GM12878 (cell line): ENCODE measurements around the gene NHLRC4. TPM values are rescaled to one million over a fixed set of nuclear protein-coding genes. Genes with fewer than 3 reads are reported as not detected.

Source experiments
- ATAC-seq: fragments of 200-7000 bp; cut with Tn5 transposase; 3 replicates; pipeline ENCODE4 v1.9.1; 2020; ENCODE audit warnings: mild to moderate bottlenecking, moderate library complexity
- BruUV-seq: library from RNA; stranded (reverse); fragments of 400-500 nt; replicated peaks from 2 replicates; lab custom pipeline; 2021; lab: Mats Ljungman, UMichigan
- CTCF ChIA-PET: fragments of 300-600 bp; sonication (Branson Sonifier 250); formaldehyde crosslinking; extraction: SDS; loops from one replicate; lab custom pipeline; 2021; ENCODE audit warnings: inconsistent platforms; lab: Yijun Ruan, JAX
- POLR2A ChIA-PET: fragments of 350-600 bp; formaldehyde crosslinking; extraction: SDS; loops from one replicate; lab custom pipeline; 2021; ENCODE audit warnings: inconsistent platforms; lab: Charles Lee
- RAD21 ChIA-PET: fragments of 300-600 bp; sonication (Branson Sonifier 250); formaldehyde crosslinking; loops from one replicate; lab custom pipeline; 2023; ENCODE audit warnings: antibody characterized with exemption; ENCODE audit not compliant: unreplicated experiment; lab: Charles Lee
- SMC1A ChIA-PET: fragments of 300-600 bp; sonication (Branson Sonifier 250); formaldehyde crosslinking; loops from one replicate; lab custom pipeline; 2023; ENCODE audit not compliant: unreplicated experiment, uncharacterized antibody; lab: Charles Lee
- DNase-seq: peaks from one replicate; pipeline ENCODE4 v3.0.0-alpha.2; 2011; ENCODE audit warnings: low read depth, low spot score
- FAIRE-seq: peaks from 3 replicates; lab custom pipeline; 2011; peaks lifted over from hg19 to GRCh38; lab: Jason Lieb, UNC
- H2AFZ ChIP-seq: 2 replicates; pipeline ENCODE4 v1.6.0; 2011; ENCODE audit warnings: low read depth, low read length, control low read depth; ENCODE audit not compliant: control insufficient read depth
- H3K27ac ChIP-seq: 2 replicates; pipeline ENCODE4 v1.5.1; 2011; ENCODE audit warnings: control low read depth; ENCODE audit not compliant: control insufficient read depth, insufficient read depth
- H3K27me3 ChIP-seq, 2 experiments: replicated peaks in 1 of 2; 2 replicates each; pipeline versions ENCODE4 v1.6.0 to v1.6.1; 2011; ENCODE audit warnings: low read length in 1 of 2; ENCODE audit not compliant: control insufficient read depth in 2 of 2, insufficient read depth in 2 of 2
- H3K36me3 ChIP-seq, 2 experiments: 2 replicates each; pipeline ENCODE4 v1.5.1; 2011; ENCODE audit warnings: low read length in 1 of 2; ENCODE audit not compliant: control insufficient read depth in 2 of 2, insufficient read depth in 2 of 2
- H3K4me1 ChIP-seq: 2 replicates; pipeline ENCODE4 v1.6.1; 2011; ENCODE audit warnings: mild to moderate bottlenecking, low read length, moderate library complexity, mixed read lengths; ENCODE audit not compliant: control insufficient read depth, insufficient read depth
- H3K4me2 ChIP-seq: 2 replicates; pipeline ENCODE4 v1.6.0; 2011; ENCODE audit warnings: control low read depth; ENCODE audit not compliant: control insufficient read depth, insufficient read depth
- H3K4me3 ChIP-seq: fragments of 200-600 bp; sonication (generic); 2 replicates; pipeline ENCODE4 v1.5.1; 2016
- H3K79me2 ChIP-seq: 2 replicates; pipeline ENCODE4 v1.6.0; 2011; ENCODE audit warnings: low read length; ENCODE audit not compliant: control insufficient read depth, insufficient read depth
- H3K9ac ChIP-seq: 2 replicates; pipeline ENCODE4 v1.8.0; 2011; ENCODE audit warnings: low read length, control low read depth, mixed read lengths; ENCODE audit not compliant: control insufficient read depth, insufficient read depth
- H3K9me3 ChIP-seq: replicated peaks from 3 replicates; pipeline ENCODE4 v1.5.1; 2011; ENCODE audit warnings: mild to moderate bottlenecking, low read length; ENCODE audit not compliant: control insufficient read depth, insufficient read depth
- H4K20me1 ChIP-seq: 2 replicates; pipeline ENCODE4 v1.6.0; 2011; ENCODE audit not compliant: control insufficient read depth, insufficient read depth
- CREB1 ChIP-seq: IDR thresholded peaks from 2 replicates; pipeline ENCODE4 v1.6.1; 2012; ENCODE audit warnings: low read depth, mild to moderate bottlenecking, inconsistent platforms
- KAT2A ChIP-seq: conservative IDR thresholded peaks from 2 replicates; pipeline ENCODE4 v1.6.1; 2011; ENCODE audit warnings: low read depth, low read length; ENCODE audit not compliant: control insufficient read depth
- RAD51 ChIP-seq: fragments of 450-650 bp; IDR thresholded peaks from 2 replicates; pipeline ENCODE4 v1.6.1; 2016; ENCODE audit warnings: moderate library complexity, mild to moderate bottlenecking, inconsistent platforms
- ZNF24 ChIP-seq: fragments of 450-650 bp; IDR thresholded peaks from 2 replicates; pipeline ENCODE4 v1.6.1; 2017; ENCODE audit warnings: antibody characterized with exemption, mild to moderate bottlenecking
- WGBS: methylation state at CpG from one replicate; pipeline ENCODE4 v1.1.6; 2016; ENCODE audit warnings: low lambda C conversion rate; ENCODE audit not compliant: insufficient replicate concordance, insufficient coverage; ENCODE audit errors: missing lambda C conversion rate; 5-methylcytosine and 5-hydroxymethylcytosine counted together
- in situ Hi-C: fragments of 300-500 bp; cut with MboI; formaldehyde crosslinking; loops from 9 replicates; pipeline ENCODE4 v1.14.3; 2018; ENCODE audit warnings: mixed read lengths
- intact Hi-C: fragments of 100-400 bp; cut with micrococcal nuclease; formaldehyde crosslinking; loops from one replicate; pipeline ENCODE4 v1.14.2; 2022; ENCODE audit not compliant: unreplicated experiment
- polyA plus RNA-seq, 11 experiments: library from polyadenylated mRNA; depleted of rRNA in 4 of 11; unstranded in 6 of 11; stranded (reverse) in 5 of 11; fragments of >200 nt; fragmentation: Nextera tagmentation in 4 of 11; fragmentation: Illumina TruSeq in 1 of 11; extraction: Ambion mirVana in 4 of 11; extraction: Trizol in 1 of 11; gene quantifications; 1 replicate in 1 of 11; 2 replicates in 10 of 11; pipeline versions ENCODE4 v1.2.1 to v1.2.3, GENCODE V29; 2011 to 2016; ENCODE audit warnings: inconsistent platforms in 2 of 11, missing spikeins in 2 of 11, low read depth in 1 of 11
- total RNA-seq, 4 experiments: library from RNA; depleted of rRNA in 3 of 4; stranded (reverse); fragments of >200 nt in 3 of 4; fragmentation: Illumina TruSeq in 1 of 4; extraction: Trizol in 1 of 4; gene quantifications; 2 replicates each; pipeline versions ENCODE4 v1.2.1 to v1.2.3, GENCODE V29; 2013 to 2021
- TF ChIP-seq, protein P1 (sequence below): IDR thresholded peaks from 2 replicates; pipeline ENCODE4 v1.6.1; 2012; ENCODE audit warnings: low read depth, low read length, improper control_type of control experiment

The NHLRC4 gene
- total and polyA plus RNA-seq, 10 of the 15 experiments (the other 5 are each of a cell fraction or from before 2014, with no cell fraction given): 0.07 to 1.1 (median 0.57) TPM; not detected in 3

- TF ChIP-seq KAT2A (no peak), RAD51 (no peak)
- TF ChIP-seq, all 136 proteins: peak for 18
These were observed 2.8 kb downstream of the NHLRC4 start, which contains the start of gene PIGQ (continued) for GRCh38 chr16:569445-570254.

- no peak for TF ChIP-seq KAT2A
- no peak for TF ChIP-seq CREB1
- no peak for TF ChIP-seq ZNF24
- TF ChIP-seq, protein P1, sequence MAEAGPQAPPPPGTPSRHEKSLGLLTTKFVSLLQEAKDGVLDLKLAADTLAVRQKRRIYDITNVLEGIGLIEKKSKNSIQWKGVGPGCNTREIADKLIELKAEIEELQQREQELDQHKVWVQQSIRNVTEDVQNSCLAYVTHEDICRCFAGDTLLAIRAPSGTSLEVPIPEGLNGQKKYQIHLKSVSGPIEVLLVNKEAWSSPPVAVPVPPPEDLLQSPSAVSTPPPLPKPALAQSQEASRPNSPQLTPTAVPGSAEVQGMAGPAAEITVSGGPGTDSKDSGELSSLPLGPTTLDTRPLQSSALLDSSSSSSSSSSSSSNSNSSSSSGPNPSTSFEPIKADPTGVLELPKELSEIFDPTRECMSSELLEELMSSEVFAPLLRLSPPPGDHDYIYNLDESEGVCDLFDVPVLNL: no peak
- TF ChIP-seq, all 136 proteins: peak for 0
- Histone ChIP-seq H3K4me2 (no peak overlapping the region), H3K4me1 (peaks cover 6% of the 10 kb centered on the region; the same call in 1 of the 2 replicates), H3K36me3 (no peaks in the 10 kb centered on the region; a peak in 2 of 4 replicates), H3K27me3 (no peaks in the 10 kb centered on the region), H3K4me3 (no peak overlapping the region), H4K20me1 (no peaks in the 10 kb centered on the region), H3K79me2 (peaks cover 6% of the 10 kb centered on the region), H3K27ac (no peak overlapping the region), H2AFZ (no peak overlapping the region), H3K9ac (no peak overlapping the region), H3K9me3 (no peaks in the 10 kb centered on the region)
- ATAC-seq (no peak), FAIRE-seq (no peak), DNase-seq (no peak)
- ChIA-PET SMC1A (no interaction called here), POLR2A (no interaction called here), RAD21 (no interaction called here), CTCF (no interaction called here)
- no TSS peak for BruUV-seq
- WGBS: 77% methylated on average over 27 of the region's 27 CpGs
- intact Hi-C loops: no loop called here
- in situ Hi-C loops: no loop called here
These were observed 6.3 kb downstream of the NHLRC4 start for GRCh38 chr16:572865-573650.
